ENCODE measurements around the gene RFC3.
"Not testable (repeated sequence)": the region's sequence is repeated elsewhere in the genome, so short reads cannot be mapped to it uniquely, and the experiment has no call there.

RFC3 gene

DNA sequence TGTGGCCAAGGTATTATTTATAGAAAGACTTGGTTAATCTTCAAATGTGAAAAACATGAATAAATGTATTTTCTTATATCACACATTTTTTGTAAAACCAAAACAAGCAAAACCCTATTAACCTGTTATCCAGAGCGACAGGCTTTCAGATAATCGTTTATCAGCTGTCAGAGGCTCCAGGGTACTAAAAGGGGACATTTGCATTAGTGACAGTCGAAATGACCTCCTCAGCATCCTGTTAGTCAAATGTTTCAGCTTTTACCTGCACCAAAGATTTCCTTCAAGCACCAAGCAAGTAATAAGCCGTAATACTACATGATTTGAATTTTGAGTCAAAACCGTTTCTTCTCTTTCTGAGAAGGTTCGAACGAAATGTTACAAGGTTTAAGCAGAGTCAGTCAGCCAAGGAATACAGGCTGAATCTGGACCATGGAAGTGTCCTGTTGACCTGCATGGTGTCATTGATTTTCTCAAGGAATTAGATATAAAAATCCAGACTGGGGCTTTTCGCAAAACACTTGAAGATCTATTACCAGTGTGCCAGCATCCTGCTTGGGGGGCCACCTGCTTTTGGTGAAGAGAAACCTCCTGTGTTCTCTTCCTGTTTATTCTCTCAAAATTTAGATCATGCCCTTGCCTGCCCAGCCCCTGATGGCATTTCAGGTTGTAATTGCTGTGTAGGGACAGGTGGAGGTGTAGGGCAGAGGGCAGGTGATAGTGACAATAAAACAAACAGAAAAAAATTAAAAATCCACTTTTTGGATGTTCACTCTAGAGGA, 11.3 kb upstream of the RFC3 start:
- no peak for DNase-seq (ENCODE audit: low read depth)

DNA sequence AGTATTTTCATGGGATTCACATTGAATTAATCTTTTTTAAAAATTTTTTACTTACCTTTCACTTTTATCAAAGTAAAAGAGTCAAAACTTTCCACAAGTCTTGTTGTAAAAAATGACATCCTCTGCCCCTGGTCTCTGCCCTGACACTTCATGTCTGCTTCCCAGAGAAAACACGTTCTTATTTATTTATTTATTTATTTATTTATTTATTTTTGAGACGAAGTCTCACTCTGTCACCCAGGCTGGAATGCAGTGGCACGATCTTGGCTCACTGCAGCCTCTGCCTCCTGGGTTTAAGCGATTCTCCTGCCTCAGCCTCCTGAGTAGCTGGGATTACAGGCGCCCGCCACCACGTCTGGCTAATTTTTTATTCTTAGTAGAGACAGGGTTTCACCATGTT, 5.1 kb upstream of the RFC3 start:
- not testable (repeated sequence) for DNase-seq (ENCODE audit: low read depth)

DNA sequence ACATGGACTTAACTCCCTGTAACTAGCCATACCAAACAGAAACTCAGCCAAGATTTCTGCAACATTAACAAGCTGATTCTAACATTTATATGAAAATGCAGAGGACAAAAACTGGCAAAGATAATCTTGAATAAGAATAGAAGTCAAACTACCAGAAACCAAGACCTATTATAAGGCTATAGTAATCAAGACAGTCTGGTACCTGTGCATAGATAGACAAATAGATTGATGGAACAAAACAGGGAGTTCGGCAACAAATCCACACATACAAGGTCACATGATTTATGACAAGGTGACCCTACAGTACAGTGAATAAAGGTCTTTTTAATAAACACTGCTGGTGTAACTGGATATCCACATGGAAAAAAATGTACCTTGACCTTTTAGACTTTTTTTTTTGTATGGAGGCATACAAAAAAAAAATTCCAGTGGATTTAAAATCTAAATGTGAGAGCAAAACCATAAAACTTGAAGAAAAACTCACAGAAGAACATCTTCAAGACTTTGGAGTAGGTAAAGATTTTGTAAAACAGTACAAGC, 2.9 kb upstream of the RFC3 start:
- DNase-seq (ENCODE audit: low read depth) = no peak

DNA sequence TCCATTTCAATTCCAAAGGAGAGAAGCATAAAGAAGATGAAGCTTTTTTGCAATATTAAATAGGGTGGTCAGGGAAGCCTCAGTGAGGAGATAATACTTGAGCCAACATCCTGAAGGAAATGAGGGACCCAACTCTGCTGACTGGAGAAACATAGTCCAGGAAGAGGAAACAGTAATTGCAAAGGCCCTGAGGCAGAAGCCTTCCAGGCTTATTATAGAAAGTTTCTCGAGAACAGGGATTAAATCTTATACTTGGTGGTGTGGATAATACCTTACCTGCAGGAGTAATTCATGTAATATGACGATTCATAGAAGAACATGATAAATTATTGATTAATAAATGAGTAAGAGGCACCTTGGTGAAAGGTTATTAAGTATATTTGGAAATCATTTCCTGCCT, 1.0 kb upstream of the RFC3 start:
- DNase-seq (ENCODE audit: low read depth) = no peak

DNA sequence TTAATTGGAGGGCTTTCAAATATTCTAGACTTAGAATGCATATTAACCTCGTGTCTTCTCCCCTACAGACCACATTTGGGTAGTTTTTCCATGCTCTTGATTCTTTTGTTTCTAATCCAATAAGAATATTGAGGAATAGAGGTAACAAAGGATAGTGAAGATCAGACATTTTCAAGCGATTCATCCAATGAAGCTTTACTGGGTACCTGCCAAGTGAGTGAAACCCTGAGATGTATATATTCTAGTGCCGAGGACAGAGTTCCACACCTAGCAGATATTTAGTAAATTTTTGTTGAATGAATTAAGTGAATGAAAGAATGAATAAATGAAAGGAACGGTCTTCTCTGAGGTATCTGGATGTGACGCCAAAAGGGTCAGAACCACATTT, 442 bp upstream of the RFC3 start:
- no peak for DNase-seq (ENCODE audit: low read depth)

DNA sequence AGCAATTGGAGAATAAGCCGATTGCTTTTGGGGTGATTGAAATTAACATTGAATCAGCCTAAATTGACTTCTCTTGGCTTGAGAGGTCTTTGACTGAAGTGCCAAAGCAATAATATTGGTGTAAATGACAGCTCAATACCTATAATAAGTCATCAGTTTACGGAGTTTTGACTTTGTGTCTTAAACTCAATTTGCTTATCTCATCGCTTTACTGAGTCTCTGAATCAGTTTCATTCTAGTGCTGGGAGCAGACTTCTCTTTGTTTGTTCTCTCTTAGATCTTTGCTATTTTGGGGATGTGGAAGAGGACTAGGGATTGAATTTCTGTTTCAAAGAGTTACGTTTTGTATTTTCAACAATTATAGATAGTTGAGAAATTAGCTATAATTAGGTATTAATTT, 7.1 kb downstream of the RFC3 start:
- DNase-seq (ENCODE audit: low read depth) = no peak

DNA sequence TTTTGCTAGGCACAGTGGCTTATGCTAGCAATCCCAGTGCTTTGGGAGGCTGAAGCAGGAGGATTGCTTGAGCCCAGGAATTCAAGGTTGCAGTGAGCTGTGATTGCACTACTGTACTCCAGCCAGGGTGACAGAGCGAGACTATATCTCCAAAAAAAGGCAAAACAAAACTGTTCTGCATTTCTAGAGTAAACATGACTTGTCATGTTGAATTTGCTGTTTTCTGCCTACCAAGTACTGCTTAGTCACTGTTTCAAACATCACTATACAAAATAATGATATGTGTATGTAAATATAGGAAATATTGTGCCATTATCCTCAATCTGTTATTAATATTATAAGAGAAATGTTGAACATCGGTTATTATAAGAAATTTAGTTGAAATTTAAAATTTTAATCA, 9.2 kb downstream of the RFC3 start:
- no peak for DNase-seq (ENCODE audit: low read depth)

DNA sequence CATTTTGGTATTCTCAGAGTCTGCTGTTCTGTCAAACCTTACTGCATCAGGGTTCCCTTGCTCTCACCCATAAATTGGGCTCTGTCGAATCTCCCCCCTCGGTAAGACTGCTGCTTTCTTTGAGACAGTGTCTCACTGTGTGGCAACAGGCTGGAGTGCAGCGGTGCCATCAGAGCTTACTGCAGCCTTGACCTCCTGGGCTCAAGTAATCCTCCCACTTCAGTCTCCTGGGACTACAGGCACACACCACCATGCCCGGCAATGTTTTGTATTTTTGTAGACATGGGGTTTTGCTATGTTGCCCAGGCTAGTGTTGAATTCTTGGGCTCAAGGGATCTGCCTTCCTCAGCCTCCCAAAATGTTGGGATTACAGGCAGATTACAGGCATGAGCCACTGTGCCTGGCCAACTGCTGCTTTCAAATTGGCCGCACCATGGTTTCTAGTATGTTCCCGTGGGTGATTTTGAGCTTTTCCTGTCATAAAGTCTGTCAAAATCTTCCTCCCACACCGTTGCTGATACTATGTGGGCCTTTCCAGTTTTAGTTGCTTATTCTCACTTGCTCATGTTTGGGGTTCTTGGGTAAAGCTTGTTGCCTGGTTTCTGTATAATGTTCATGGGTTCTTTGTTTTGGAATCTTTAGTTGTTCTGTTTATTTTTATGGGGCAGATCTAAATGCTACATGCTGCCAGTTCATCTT, 10.6 kb downstream of the RFC3 start:
- DNase-seq (ENCODE audit: low read depth) = no peak

DNA sequence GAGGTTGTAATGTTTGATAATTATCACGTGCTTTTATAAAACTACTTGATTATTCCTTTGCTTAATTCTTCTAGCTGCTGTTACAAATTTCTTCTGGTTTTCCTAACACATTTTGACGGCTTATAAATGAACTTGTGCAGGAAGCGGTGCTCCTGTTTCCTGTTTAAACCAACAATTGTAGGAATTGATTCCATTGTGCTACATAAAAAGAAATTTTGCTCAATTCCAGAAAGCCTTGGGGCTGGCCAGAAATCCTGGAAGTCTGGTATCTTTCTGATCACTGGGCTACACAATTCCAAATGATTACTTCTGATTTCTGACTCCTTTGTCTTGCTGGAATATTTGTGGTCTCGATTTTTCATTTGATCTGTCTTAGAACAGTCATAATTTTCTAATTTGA, 14.9 kb downstream of the RFC3 start:
- no peak for DNase-seq (ENCODE audit: low read depth)

DNA sequence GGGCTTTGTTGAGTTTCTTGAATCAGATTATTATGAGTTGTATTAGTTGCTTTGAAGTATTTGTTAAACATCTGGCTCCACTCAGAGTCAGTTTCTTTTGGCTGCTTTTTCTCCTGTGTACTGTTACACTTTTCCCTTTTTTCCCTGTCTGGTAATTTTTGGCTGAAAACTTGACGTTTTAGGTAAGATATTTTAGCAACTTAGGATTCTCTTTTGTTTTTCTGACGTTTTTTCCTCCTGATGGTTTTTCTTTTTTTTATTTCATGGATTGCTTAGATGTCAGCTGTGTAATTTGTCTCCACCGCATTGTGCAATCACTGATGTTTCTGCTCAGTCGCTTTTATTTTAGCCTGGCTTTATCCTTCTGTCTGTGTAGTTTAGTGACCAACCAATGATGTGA, 20.7 kb downstream of the RFC3 start:
- no peak for DNase-seq (ENCODE audit: low read depth)

DNA sequence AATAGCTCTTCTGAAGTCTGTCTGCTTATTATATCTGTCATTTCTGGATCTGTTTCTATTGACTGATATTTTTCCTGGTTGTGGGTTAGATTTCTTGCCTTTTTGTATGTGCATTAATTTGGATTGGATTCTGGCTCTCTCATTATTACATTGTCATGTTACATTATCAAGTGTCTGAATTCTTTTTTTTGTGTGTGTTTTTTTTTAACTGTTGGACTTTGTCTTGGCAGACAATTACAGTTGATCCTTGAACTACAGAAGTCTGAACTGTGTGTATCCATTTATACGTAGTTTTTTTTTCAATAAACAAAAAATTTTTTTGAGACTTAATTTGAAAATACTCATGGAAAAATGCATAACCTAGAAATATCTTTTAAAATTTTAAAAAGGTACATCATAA, 22.5 kb downstream of the RFC3 start:
- DNase-seq (ENCODE audit: low read depth) = no peak

DNA sequence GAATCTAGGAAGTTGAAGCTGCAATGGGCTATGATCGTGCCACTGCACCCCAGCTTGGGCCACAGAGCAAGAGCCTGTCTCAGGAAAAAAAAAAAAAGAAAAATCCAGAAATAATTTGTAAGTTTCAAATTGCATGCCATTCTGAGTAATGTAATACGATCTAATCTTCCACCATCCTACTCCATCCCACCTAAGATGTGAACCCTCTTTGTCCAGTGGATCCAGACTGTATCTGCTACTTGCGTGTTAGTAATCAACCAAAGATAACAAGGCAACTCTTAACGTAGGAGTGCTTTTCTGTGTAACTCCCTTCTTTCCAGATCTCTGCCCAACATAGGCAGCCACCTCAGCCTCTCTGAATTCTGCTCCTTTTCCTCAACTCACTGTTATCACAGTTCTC, 24.3 kb downstream of the RFC3 start:
- DNase-seq (ENCODE audit: low read depth) = no peak

DNA sequence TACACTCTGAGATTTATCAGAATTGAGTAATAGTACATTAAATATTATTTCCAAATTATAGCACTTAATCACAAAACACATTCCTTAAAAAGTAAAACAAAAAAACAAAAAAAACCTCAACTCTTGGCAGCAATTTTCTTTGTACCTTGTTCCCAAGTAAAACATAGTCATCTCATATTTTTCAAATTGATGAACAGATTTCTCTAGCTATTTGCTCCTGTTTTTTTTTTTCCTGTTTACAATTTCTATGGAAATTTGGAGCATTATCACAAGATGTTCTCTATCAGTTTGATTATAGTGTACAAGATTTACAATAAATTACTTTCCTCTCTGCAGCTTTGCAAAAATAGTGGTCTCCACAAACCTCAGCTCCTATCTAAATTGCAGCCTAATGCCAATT, 25.0 kb downstream of the RFC3 start:
- DNase-seq (ENCODE audit: low read depth) = no peak

DNA sequence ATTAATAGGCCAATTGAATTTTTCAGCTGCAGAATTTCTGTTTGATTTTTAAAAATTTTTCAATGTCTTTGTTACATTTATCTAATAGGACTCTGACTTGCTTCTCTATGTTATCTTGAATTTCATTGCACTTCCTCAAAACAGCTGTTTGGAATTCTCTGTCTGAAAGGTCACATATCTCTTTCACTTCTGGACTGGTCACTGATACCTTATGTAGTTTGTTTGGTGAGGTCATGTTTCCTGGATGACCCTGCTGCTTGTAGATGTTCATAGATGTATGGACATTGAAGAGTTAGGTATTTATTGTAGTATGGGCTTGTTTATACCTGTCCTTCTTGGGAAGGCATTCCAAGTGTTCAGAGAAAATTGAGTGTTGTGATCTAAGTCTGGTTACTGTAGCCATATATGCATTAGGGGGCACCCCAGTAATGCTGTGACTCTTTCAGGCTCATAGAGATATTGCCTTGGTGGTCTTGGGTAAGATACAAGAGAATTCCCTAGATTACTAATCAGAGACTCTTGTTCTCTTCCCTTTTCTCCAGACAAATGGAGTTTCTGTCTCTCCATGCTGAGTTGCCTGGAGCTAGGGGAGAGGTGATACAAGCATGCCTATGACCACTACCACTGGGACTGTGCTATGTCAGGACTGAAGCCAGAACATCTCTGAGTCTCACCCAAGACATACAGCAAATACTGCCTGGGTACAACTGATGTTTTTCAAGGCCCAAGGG, 27.8 kb downstream of the RFC3 start:
- no peak for DNase-seq (ENCODE audit: low read depth)

DNA sequence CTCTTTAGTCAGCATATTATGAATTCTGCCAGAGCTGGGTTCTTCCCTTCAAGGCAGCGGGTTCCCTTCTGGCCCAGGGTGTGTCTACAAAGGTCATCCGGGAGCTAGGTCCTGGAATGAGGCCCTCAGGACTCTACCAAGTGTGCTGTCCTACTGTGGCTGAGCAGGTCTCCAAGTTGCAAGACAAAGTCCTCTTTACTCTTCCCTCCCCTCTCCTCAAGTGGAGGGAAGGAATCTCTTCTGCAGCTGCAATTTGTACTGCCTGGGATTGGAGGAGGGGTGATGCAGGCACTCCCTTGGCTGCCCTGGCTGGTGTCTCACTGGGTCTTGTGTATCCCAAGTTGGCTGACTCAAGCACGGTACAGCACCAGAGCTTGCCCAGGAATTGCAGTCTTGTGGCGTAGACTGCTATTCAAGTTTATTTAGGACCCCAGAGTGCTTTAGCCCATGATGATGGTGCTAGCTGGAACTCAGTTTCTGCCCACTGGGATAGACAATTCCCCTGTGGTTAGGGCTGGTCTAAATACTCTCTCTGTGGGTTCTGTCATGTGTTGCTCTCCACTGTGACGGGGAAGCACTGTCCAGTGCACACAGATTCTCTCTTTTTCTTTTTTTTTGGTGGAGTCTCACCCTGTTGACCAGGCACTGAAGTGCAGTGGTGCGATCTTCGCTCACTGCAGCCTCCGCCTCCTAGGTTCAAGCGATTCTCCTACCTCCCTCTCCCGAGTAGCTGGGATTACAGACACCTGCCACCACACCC, 28.5 kb downstream of the RFC3 start:
- DNase-seq (ENCODE audit: low read depth) = no peak

DNA sequence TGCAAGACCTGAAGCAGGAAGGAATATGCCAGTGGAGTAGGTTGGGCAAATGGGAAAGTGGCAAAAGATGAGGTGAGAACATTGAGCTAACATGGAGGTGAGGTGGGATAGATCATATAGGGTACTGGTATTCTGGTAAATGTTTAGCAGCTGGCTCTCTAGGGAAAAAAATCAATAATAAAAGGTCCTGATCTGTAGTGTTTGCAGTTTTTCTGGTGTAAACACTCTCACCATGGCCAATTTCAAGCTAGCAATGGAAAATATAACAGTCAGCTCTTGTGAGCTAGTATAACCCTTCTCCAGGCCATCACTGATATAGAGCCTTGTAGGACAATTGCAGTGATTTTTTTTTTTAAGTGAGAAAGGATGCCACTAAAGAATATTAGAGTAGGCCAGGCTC, 31.3 kb downstream of the RFC3 start:
- DNase-seq (ENCODE audit: low read depth) = no peak

DNA sequence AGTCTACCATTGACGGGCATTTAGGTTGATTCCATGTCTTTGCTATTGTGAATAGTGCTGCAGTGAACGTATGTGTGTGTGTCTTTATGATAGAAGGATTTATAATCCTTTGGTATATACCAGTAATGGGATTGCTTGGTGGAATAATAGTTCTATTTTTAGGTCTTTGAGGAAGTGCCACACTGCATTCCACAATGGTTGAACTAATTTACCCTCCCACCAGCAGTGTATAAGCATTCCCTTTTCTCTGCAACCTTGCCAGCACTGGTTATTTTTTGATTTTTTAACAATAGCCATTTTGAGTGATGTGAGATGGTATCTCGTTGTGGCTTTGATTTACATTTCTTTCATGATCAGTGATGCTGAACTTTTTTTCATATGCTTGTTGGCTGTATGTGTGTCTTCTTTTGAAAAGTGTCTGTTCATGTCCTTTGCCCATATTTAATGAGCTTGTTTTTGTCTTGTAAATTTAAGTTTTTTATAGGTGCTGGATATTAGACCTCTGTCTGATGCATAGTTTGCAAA, 37.5 kb downstream of the RFC3 start:
- no peak for DNase-seq (ENCODE audit: low read depth)

DNA sequence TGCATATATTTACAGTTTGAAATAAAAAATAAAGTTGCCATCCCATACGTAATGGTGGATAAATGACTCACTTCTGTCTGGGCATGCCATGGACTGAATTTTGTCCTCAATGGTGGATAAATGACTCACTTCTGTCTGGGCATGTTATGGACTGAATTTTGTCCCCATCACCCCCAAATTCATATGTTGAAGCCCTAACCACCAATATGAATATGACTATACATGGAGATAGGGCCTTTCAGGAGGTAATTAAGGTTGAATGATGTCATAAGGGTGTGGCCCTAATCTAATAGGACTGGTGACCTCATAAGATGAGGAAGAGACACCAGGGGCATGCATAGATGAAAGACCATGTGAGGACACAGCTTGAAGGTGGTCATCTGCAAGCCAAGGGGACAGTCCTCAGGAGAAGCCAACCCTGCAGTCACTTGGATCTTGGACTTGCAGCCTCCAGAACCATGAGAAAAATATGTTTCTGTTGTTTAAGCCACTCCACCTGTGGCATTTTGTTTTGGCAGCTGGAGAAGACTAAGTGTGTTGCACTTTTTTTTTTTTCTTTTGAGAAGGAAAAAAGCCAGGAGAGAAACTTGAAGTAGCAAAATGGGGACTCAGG, 41.8 kb downstream of the RFC3 start:
- DNase-seq (ENCODE audit: low read depth) = no peak

DNA sequence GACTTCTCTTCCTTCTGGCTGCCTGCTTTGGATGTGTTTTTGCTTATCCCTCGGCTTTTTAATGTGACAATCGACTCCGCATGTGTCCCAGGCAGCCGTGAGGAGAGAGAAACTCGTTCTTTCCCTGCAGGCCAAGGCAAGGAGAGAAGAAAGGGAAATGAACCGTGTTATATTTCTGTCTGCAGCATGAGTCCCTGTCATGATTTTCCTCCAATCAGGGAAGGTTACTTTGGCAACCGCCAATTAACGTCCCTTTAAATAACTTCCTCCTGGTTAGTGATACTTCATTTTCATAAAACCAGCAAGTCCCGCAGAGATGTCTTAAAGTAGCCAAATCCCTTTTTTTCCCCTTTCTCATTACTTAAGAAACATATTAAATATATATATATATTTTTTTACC, 42.6 kb downstream of the RFC3 start:
- DNase-seq (ENCODE audit: low read depth) = no peak

DNA sequence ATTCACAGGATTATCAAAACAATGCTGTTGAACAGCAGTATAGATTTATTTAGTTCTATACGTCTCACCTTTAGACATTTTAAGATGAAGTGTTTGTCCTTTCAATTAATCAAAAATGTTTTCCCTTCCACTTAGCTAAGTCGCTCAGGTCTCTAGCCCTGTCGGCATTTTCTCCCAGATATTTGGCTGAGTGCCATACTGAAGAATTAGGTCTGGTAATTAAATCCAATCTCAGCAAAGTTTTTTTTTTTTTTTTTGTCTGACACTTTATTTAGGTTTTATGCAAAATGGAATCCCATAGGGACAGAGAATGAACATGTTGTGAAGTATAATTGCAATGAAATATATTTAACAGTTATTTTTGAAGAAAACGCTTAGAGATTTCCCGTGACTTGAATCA, 44.1 kb downstream of the RFC3 start:
- DNase-seq (ENCODE audit: low read depth) = no peak

DNA sequence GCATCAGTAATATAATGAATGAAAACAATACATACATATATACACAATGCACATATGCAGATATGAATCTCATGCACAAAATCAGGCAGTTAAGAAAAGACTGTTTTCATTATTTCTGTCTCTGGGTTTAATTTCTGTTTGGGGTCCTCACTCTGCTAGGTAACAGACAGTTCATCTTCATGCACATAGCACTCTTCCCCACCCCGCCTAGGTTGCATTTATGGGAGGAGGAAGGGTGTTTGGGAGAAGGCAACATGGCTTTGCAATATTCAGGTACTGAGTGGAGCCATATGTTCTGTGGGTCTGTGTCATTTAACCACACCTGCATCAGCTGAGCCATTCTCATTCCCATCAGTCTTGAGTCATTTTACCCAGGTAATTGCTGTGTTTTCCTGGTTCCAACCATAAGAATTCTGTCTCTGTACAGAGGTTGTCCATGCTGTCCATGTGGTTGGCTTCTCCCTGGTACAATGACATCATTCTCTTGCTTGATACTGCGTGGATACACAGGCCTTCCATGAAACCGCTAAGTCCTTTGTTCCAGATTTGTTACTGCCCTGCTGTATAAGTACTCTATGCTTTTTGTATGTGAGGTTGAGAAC, 45.3 kb downstream of the RFC3 start:
- no peak for DNase-seq (ENCODE audit: low read depth)

Data from non-pigmented ciliary epithelial cell (primary cell).